Cardiac muscle cell (in vitro differentiated cells and primary cell): ENCODE data around the gene UMAD1. TPM values are rescaled to one million over a fixed set of nuclear protein-coding genes. Genes with fewer than 3 reads are reported as not detected.

Experiments
- DNase-seq, 2 donors: peaks; one replicate each; pipeline versions ENCODE4 v3.0.0 to v3.0.0-alpha.2; 2010 to 2017; ENCODE audit warnings: low read depth in 1 of 2, low spot score in 1 of 2
- H3K27ac ChIP-seq: fragments of 200-600 bp; sonication (generic); 2 replicates; pipeline ENCODE4 v1.5.1; 2016
- H3K27me3 ChIP-seq: fragments of 200-600 bp; sonication (generic); 2 replicates; pipeline ENCODE4 v1.6.0; 2016; ENCODE audit warnings: control low read depth
- H3K36me3 ChIP-seq: fragments of 200-600 bp; sonication (generic); 2 replicates; pipeline ENCODE4 v1.5.1; 2016; ENCODE audit warnings: control low read depth
- H3K4me1 ChIP-seq: fragments of 200-600 bp; sonication (generic); 2 replicates; pipeline ENCODE4 v1.8.1; 2017; ENCODE audit warnings: low read depth, mild to moderate bottlenecking, mixed run types
- H3K4me3 ChIP-seq: fragments of 200-600 bp; sonication (generic); 2 replicates; pipeline ENCODE4 v1.5.1; 2016; ENCODE audit warnings: mild to moderate bottlenecking
- H3K9me3 ChIP-seq: fragments of 200-600 bp; sonication (generic); 2 replicates; pipeline ENCODE4 v1.5.1; 2017; ENCODE audit warnings: low read depth, mild to moderate bottlenecking, control low read depth
- CTCF ChIP-seq: IDR thresholded peaks from 2 replicates; pipeline ENCODE4 v1.5.1; 2012; ENCODE audit warnings: low read depth, mild to moderate bottlenecking, low read length
- polyA plus RNA-seq: library from polyadenylated mRNA; unstranded; fragments of >200 nt; fragmentation: Nextera tagmentation; extraction: Ambion mirVana; gene quantifications from 2 replicates; pipeline ENCODE4 v1.2.1, GENCODE V29; 2016
- total RNA-seq: library from RNA; depleted of rRNA; stranded (reverse); fragments of >200 nt; gene quantifications from 2 replicates; pipeline ENCODE4 v1.2.3, GENCODE V29; 2016

UMAD1 gene
- total and polyA plus RNA-seq, 2 experiments from 2014 or later: 8.2 to 12.9 TPM

GRCh38 chr7:7706101-7706511, 65.6 kb downstream of the UMAD1 start:
- TF ChIP-seq CTCF: no peak
- no peak overlapping the region for H3K27ac ChIP-seq
- H3K27me3 ChIP-seq: no peaks in the 10 kb centered on the region
- no peak for DNase-seq
- H3K36me3 ChIP-seq: no peaks in the 10 kb centered on the region
- H3K9me3 ChIP-seq: no peaks in the 10 kb centered on the region
- peaks cover 13% of the 10 kb centered on the region for H3K4me1 ChIP-seq
- no peak overlapping the region for H3K4me3 ChIP-seq

GRCh38 chr7:7706556-7707172, 66.1 kb downstream of the UMAD1 start:
- Histone ChIP-seq H3K27me3 (no peaks in the 10 kb centered on the region), H3K27ac (no peak overlapping the region), H3K9me3 (no peaks in the 10 kb centered on the region), H3K4me3 (no peak overlapping the region), H3K36me3 (no peaks in the 10 kb centered on the region), H3K4me1 (peaks cover 13% of the 10 kb centered on the region)
- peak in 1 of 2 donors; percentile 12 for DNase-seq
- no peak for TF ChIP-seq CTCF

DNA sequence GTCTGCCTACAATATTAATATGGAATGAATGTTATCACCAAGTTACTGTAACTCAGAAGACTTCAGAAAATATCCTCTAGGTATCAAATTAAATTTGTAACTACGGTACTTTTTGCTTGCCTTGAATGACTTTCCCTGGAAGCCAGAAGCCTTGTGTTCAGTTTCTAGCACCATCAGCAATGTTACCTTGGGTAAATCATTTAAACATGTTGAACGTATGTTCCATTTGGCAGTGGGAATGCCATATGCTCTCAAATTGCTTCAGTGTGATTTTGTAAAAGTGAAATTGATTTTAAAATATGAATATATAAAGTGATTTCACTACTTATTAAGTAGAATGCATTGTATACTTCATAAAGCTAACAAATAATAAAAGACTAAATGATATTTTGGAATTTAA, 66.7 kb downstream of the UMAD1 start:
- Histone ChIP-seq H3K4me1 (peaks cover 13% of the 10 kb centered on the region), H3K27me3 (no peaks in the 10 kb centered on the region), H3K27ac (no peak overlapping the region), H3K9me3 (no peaks in the 10 kb centered on the region), H3K36me3 (no peaks in the 10 kb centered on the region), H3K4me3 (no peak overlapping the region)
- no peak for TF ChIP-seq CTCF
- no peak for DNase-seq

- peak in 1 of 2 donors; percentile 13 for DNase-seq
- no peaks in the 10 kb centered on the region for H3K9me3 ChIP-seq
- H3K4me3 ChIP-seq: no peak overlapping the region
- no peaks in the 10 kb centered on the region for H3K36me3 ChIP-seq
- no peak for TF ChIP-seq CTCF
- no peak overlapping the region for H3K27ac ChIP-seq
- no peaks in the 10 kb centered on the region for H3K27me3 ChIP-seq
- peaks cover 11% of the 10 kb centered on the region for H3K4me1 ChIP-seq
Measured at GRCh38 chr7:7707806-7708205, 67.3 kb downstream of the UMAD1 start.

DNA sequence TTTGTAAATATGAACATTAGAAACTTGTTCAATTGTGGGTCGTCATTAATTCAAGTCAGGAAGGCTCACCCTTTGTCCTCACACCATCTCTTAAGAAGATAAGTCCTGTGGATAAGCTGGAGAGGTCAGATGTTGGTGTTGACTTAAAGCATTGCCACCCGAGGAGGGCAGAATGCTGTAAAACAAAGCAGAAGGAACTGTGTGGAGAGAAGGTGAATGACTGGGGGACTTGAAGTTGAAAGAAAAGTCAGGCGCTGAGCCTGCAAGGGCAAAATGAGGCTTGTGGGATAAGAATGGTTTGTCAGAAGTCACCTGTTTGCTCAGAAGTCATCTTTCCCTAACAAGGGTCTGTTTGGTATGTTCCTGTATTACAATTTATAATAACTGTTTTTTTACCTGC, 68.7 kb downstream of the UMAD1 start:
- no peak overlapping the region for H3K4me3 ChIP-seq
- no peak for TF ChIP-seq CTCF
- DNase-seq: peak in 1 of 2 donors; percentile 33
- H3K36me3 ChIP-seq: no peaks in the 10 kb centered on the region
- H3K27ac ChIP-seq: no peak overlapping the region
- no peaks in the 10 kb centered on the region for H3K27me3 ChIP-seq
- no peaks in the 10 kb centered on the region for H3K9me3 ChIP-seq
- peaks cover 7% of the 10 kb centered on the region for H3K4me1 ChIP-seq
